Left lung (tissue), 10 donors: ENCODE measurements around the gene EXTL1. TPM values are rescaled to one million over a fixed set of nuclear protein-coding genes. Genes with fewer than 3 reads are reported as not detected.

ENCODE experiments used
- ATAC-seq: fragments of 200-7000 bp; cut with Tn5 transposase; one replicate; pipeline ENCODE4 v1.9.1; 2020; ENCODE audit warnings: moderate library complexity
- DNase-seq, 4 donors: peaks; one replicate each; pipeline ENCODE4 v3.0.0-alpha.2; 2013 to 2020
- H3K27ac ChIP-seq, 2 donors: fragments of 200-600 bp; sonication (generic) in 1 of 2; one replicate each; pipeline versions ENCODE4 v1.5.0 to v1.8.0; 2020 to 2021
- H3K27me3 ChIP-seq, 2 donors: fragments of 200-600 bp; sonication (generic) in 1 of 2; one replicate each; pipeline versions ENCODE4 v1.5.0 to v1.8.0; 2020 to 2021
- H3K36me3 ChIP-seq, 2 donors: fragments of 200-600 bp; sonication (generic) in 1 of 2; one replicate each; pipeline versions ENCODE4 v1.5.0 to v1.8.0; 2020 to 2021
- H3K4me1 ChIP-seq, 2 donors: fragments of 200-600 bp; one replicate each; pipeline ENCODE4 v1.8.0; 2021
- H3K4me3 ChIP-seq, 2 donors: fragments of 200-600 bp; sonication (generic) in 1 of 2; one replicate each; pipeline versions ENCODE4 v1.5.0 to v1.8.0; 2020 to 2021; ENCODE audit warnings: mild to moderate bottlenecking in 1 of 2
- H3K9me3 ChIP-seq, 2 donors: fragments of 200-600 bp; sonication (generic) in 1 of 2; one replicate each; pipeline versions ENCODE4 v1.5.0 to v1.8.0; 2020 to 2021
- CTCF ChIP-seq, 2 donors: fragments of 200-600 bp; sonication (generic) in 1 of 2; IDR thresholded peaks; one replicate each; pipeline versions ENCODE4 v1.5.0 to v1.8.0; 2021; ENCODE audit warnings: antibody characterized with exemption in 2 of 2
- intact Hi-C, 2 donors: fragments of 100-400 bp; cut with DNase I; formaldehyde crosslinking; loops; one replicate each; pipeline versions ENCODE4 v1.11.2 to v1.14.2; 2022
- polyA plus RNA-seq, 6 donors: library from polyadenylated mRNA; unstranded; fragments of 120-200 nt; gene quantifications; one replicate each; pipeline ENCODE4 v1.2.1, GENCODE V29; 2013; ENCODE audit not compliant: insufficient read length in 6 of 6
- total RNA-seq, 2 donors: library from RNA; stranded (reverse); fragmentation: NEBNext Ultra II Directional; extraction: Animal tissue kit (Norgen Biotek cat#: 25700); gene quantifications; one replicate each; pipeline ENCODE4 v1.2.1, GENCODE V29; 2021
- donor health status: DM: no; HTN: yes; CAD: no.
- donor health status: DM: no; HTN: no; CAD: no.

EXTL1 gene
- total and polyA plus RNA-seq, 8 donors, result 0.13 to 1.0 (median 0.79) TPM

DNA sequence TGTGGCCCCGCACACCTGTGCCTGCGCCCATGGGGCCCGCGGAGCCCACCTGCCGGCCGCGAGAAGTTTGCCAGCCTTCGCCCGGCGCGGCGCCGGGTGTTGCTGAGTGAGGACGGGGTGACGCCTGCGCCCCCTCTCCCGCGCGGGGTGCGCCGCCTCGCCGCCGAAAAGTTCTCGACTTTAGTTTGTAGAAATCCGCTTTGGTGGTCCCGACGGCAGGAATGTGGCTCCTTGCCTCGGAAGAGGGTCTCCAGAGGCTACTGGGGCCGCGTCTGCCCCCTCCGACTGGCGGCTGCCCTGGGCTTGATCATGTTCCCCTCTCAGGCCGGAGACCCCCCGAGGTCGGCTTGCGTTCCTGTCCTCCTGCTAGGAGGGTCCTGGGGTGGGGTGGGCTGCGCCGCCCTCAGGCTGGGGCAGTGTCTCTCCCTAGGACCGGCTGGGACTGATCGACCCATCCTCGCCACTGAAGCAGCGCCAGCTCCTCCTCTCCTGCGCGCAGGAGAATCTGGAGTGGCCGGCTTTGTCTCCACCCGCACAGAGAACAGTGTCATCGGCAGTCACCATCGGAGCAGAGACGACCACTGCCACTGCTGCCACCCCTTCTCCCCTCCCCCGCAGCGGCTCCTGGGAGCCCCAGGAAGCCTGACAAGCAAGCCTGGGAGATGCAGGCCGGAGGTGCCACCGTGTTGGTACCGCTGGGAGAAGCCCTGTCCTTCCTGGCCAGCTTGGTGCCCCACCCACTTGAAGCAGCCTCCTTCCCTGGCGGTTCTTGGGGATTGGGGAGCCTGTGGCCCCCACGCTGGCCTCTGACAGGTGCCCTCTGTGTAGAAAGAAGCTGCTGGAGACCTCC is 24.9 kb downstream of the EXTL1 start:
- Histone ChIP-seq H3K36me3 (no peaks in the 10 kb centered on the region), H3K27me3 (peaks cover 45 to 83% of the 10 kb centered on the region in 2 donors), H3K4me3 (no peak overlapping the region), H3K4me1 (peaks cover 6 to 14% of the 10 kb centered on the region in 2 donors), H3K9me3 (no peaks in the 10 kb centered on the region), H3K27ac (no peak overlapping the region)
- DNase-seq, result no peak
- intact Hi-C loops, result no loop called here
- ATAC-seq, result no peak
- no peak for TF ChIP-seq CTCF (IDR thresholded peaks at IDR 0.05)

GRCh38 chr1:26047278-26047874 is 25.8 kb downstream of the EXTL1 start:
- no peak for DNase-seq
- Histone ChIP-seq H3K4me1 (peaks cover 6 to 14% of the 10 kb centered on the region in 2 donors), H3K4me3 (no peak overlapping the region), H3K27ac (no peak overlapping the region), H3K9me3 (no peaks in the 10 kb centered on the region), H3K36me3 (no peaks in the 10 kb centered on the region), H3K27me3 (peaks cover 45 to 82% of the 10 kb centered on the region in 2 donors)
- intact Hi-C loops, result no loop called here
- TF ChIP-seq CTCF (IDR thresholded peaks at IDR 0.05), result no peak
- ATAC-seq, result no peak

DNA sequence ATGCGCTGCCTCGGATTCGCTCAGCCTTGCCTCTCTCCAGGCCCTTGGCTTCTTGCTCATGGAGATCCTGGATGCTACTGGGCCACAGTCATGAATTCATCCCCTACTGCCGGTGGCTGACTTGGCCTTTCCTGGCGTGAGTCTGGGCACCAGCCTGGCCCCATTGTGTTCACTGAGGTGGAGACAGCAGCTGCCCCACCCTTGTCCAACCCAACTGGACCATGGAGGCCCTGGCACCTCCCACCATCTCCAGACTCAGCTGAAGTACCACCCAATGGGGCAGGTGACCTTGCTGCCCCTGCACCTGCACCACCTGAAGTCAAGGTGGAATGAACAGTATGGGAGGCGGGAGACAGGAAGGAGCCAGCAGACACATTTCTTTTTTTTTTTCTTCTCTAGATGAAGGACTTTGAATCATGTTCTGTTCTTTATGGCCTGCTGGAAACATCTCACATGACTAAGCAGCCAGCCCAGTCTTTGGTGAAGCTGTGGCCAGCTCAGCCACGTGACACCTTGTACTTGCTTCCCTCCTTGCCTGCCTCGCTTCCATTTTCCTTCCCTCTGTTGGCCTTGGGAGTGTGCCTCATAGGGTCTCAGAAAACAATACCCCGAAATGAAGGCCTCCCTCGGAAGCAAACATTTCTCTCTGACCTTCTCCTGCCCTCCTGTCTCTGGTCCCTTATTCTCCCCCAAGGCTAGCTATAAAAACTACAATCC is 28.1 kb downstream of the EXTL1 start:
- H3K27ac ChIP-seq, result no peak overlapping the region
- H3K27me3 ChIP-seq, result peaks cover 40 to 80% of the 10 kb centered on the region in 2 donors
- H3K4me1 ChIP-seq, result peaks cover 6 to 14% of the 10 kb centered on the region in 2 donors
- no peak overlapping the region for H3K4me3 ChIP-seq
- ATAC-seq (peak; percentile 24), DNase-seq (no peak)
- intact Hi-C loops, result no loop called here
- TF ChIP-seq CTCF (IDR thresholded peaks at IDR 0.05), result no peak
- no peaks in the 10 kb centered on the region for H3K36me3 ChIP-seq
- H3K9me3 ChIP-seq, result no peaks in the 10 kb centered on the region

- no peak overlapping the region for H3K4me3 ChIP-seq
- H3K9me3 ChIP-seq, result no peaks in the 10 kb centered on the region
- H3K36me3 ChIP-seq, result no peaks in the 10 kb centered on the region
- intact Hi-C loops, result no loop called here
- no peak for TF ChIP-seq CTCF (IDR thresholded peaks at IDR 0.05)
- ATAC-seq (no peak), DNase-seq (no peak)
- peaks cover 6 to 14% of the 10 kb centered on the region in 2 donors for H3K4me1 ChIP-seq
- H3K27me3 ChIP-seq, result peaks cover 35 to 78% of the 10 kb centered on the region in 2 donors
- H3K27ac ChIP-seq, result no peak overlapping the region
These were observed 28.7 kb downstream of the EXTL1 start for GRCh38 chr1:26050248-26050640.
